Measurements from ENCODE around the gene SBF2.

Gene SBF2

DNA sequence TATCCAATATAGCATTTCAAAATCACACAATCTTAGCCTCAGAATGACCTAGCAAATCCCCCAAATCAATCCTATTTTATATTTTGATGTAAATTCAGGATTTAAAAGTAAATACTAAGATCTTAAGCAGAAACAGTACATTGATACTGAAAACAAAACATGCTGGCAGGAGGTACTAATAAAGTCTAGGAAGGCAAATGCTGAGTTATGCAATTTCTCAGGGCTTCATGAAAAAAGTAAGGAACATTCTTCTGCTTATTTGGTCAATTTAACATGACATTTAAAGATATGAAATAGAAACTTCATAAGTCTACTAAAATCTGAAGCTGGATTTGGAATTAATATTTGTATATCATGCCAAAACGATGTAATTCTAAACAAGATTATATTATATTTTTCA is 476.8 kb downstream of the SBF2 start:
- no peak overlapping the region for H3K4me3 ChIP-seq (ENCODE audit: low read depth, low read length)
- TF ChIP-seq, protein P1, sequence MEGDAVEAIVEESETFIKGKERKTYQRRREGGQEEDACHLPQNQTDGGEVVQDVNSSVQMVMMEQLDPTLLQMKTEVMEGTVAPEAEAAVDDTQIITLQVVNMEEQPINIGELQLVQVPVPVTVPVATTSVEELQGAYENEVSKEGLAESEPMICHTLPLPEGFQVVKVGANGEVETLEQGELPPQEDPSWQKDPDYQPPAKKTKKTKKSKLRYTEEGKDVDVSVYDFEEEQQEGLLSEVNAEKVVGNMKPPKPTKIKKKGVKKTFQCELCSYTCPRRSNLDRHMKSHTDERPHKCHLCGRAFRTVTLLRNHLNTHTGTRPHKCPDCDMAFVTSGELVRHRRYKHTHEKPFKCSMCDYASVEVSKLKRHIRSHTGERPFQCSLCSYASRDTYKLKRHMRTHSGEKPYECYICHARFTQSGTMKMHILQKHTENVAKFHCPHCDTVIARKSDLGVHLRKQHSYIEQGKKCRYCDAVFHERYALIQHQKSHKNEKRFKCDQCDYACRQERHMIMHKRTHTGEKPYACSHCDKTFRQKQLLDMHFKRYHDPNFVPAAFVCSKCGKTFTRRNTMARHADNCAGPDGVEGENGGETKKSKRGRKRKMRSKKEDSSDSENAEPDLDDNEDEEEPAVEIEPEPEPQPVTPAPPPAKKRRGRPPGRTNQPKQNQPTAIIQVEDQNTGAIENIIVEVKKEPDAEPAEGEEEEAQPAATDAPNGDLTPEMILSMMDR (IDR thresholded peaks at IDR 0.05; ENCODE audit: low read depth, low read length), result no peak

DNA sequence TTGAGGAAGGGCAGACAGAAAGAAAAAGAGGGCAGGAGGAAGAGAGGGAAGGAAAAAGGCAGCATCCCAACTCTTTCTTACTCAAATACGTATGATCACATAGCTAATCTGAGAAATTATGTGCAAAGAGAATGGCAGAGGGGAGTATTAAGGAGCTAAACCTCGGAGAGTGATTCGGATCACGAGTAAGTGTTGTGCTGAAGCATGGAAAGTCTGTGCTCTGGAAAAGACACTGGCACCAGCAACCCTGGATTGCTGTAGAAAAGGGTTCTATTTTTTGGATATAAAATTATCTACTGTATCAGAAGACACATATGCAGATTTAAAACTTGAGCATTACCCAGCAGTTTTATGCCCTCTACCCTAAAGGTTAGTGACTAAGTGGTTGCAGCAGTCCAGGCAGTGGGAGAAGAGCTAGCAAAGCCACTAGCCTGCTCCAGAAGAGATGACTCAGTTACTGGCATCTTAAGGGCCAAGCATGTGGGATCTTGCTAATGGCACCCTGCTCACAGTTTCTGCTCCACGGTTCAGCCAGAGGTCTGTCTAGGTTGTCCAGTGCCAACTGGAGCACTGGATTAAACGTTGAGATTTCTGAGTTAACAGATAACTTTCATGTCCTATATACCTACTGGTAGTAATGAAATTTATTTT is 478.4 kb downstream of the SBF2 start:
- TF ChIP-seq, protein P1 (IDR thresholded peaks at IDR 0.05; ENCODE audit: low read depth, low read length), result no peak

DNA sequence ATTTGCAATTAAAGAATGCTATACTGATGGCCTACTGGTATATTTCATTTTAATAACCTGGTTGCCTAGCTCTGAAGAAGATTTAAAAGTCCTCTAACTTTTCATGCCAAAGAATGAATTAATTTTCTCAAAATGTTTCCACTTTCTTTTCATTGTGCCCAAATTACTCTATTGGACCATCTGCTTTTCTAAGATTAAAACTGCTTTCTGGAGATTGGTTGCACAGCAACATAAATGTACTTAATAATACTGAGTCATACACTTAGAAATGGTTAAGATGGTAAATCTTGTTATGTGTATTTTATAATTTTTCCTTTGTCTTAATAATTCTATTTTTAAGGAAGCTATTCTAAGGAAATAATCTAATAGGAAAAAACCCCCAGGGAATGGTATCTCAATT is 479.9 kb downstream of the SBF2 start:
- no peak overlapping the region for H3K4me3 ChIP-seq (ENCODE audit: low read depth, low read length)
- TF ChIP-seq, protein P1 (IDR thresholded peaks at IDR 0.05; ENCODE audit: low read depth, low read length), result no peak

More for the DNA sequence above, 478.4 kb downstream of the SBF2 start:
- no peak overlapping the region for H3K4me3 ChIP-seq (ENCODE audit: low read depth, low read length)

DNA sequence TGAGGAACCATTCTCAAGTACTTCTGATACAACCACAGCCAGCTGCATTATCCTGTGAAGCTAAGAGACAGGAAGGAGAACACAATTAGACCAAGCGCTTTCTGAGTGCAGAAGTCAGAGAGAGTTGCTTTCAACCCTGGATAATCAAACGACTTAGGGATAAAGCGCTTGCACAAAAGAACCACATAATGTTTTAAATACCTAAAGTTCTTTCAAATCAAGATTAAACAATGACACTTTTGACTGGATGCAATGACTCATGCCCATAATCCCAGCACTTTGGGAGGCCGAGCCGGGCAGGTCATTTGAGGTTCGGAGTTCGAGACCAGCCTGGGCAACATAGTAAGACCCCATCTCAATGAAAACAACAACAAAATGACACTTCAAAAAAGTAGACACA is 485.1 kb downstream of the SBF2 start:
- no peak overlapping the region for H3K4me3 ChIP-seq (ENCODE audit: low read depth, low read length)
- TF ChIP-seq, protein P1 (IDR thresholded peaks at IDR 0.05; ENCODE audit: low read depth, low read length), result no peak

DNA sequence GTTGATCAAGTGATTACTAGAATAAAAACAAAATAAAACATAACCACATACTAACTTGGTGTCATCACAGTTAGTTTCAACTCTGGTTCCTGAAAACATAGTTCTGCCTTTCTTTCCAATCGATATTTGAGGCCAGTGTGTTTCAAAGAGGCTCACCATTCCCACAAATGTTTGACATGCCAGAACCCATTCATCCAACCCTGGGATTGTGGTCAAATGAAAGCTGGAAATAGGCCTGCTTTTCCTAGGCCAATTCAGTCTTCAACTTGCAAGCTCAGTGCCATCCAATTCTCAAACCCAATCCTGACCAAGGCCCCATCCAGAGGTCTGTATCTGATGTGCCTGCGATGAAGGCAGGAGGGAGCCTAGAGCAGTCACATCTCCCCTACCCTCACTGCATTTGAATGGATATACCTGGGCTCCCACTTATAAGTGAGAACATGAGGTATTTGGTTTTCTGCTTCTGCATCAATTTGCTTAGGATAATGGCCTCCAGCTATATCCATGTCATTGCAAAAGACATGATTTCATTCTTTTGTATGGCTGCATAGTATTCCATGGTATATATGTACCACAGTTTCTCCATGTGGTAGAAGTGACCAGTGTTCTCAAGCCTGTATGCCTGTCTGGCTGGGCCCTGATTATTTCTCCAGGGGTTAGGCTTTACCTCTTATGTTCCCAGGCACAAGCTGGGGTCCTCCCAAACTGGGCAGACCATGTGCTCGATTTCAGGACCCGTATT is 486.9 kb downstream of the SBF2 start:
- TF ChIP-seq, protein P1 (IDR thresholded peaks at IDR 0.05; ENCODE audit: low read depth, low read length), result no peak
- H3K4me3 ChIP-seq (ENCODE audit: low read depth, low read length), result no peak overlapping the region

DNA sequence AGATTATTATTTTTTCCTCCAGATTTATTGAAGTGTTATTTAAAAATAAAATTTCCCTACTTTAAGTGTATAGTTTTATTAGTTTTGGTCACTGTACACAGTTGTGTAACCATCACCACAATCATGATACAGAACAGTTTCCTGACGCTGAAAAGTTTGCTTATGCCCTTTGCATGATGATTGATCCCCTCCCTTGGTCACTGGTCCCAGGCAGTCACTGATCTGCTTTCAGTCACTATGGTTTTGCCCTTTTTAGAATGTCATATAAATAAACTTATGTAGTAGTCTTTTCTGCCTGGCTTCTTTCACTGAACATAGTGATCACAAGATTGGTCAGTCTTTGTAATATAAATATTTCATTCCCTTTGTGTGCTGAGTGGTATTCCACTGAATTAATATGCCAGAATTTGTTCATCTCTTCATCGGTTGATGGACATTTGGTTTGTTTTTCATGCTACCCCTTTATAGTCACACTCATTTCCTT is 489.6 kb downstream of the SBF2 start:
- TF ChIP-seq, protein P1 (IDR thresholded peaks at IDR 0.05; ENCODE audit: low read depth, low read length), result no peak

More for the DNA sequence above, 489.6 kb downstream of the SBF2 start:
- H3K4me3 ChIP-seq (ENCODE audit: low read depth, low read length), result no peak overlapping the region

Measured in WI38 (cell line).